ENCODE measurements around the gene MEIOB.

DNA sequence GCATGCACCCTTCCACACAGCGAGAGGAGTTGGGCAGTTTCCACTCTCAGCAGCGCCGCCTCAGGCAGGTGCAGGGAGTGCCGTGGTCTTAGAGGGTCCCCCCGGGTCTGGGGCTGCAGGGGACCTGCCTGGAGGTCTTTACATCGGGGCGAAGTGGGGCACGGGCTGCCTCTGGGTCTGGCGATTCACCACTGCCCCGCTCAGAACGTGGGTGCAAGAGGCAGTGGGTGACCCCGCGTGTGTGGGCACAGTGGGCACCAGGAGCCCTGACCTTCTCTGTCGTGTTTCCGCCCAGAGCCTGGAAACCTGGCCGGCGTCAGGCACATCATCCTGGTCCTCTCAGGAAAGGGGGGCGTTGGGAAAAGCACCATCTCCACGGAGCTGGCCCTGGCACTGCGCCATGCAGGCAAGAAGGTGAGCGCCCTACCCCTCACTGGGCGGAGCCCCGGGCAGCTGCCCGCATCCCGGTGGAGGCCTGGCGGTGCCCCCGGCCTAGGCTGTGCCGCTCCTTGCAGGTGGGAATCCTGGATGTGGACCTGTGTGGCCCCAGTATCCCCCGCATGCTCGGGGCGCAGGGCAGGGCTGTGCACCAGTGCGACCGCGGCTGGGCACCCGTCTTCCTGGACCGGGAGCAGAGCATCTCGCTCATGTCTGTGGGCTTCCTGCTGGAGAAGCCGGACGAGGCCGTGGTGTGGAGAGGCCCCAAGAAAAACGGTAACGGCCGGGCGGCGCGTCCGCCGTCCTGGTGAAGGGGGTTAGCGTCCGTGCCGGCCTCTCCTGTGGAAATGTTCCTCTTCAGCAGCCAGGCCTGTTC is 85.5 kb downstream of the MEIOB start:
- TF ChIP-seq CTCF (IDR thresholded peaks at IDR 0.05; ENCODE audit: low read length) (no peak), EZH2 (optimal IDR thresholded peaks at IDR 0.05; ENCODE audit: low read depth, low read length) (no peak)
